Measurements from ENCODE around the gene NME9. TPM values are rescaled to one million over a fixed set of nuclear protein-coding genes. Genes with fewer than 3 reads are reported as not detected.

The NME9 gene
- total RNA-seq, 4 donors from 2014 or later, result 0.38 TPM; not detected in 3

DNA sequence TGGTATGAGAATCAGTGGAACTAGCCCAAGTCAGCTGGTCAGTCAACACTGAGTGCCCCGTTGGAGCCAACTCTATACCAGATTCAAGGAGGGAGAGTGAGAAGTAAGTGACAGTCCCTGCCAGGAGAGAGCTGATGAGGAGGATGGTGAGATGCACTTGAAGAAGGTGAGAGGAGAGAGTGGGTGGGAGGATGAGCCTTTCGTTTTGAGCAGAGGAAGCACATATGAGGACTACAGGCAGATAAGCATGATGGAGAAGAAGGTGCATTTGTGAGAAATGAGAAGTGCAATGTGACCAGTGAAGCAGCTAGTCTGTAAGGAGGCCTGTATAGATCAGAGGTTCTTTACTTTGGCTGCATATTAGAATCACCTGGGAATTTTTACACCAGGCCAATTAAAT lies 40.4 kb downstream of the NME9 start:
- Histone ChIP-seq H3K27me3 (no peaks in the 10 kb centered on the region), H3K9me3 (no peaks in the 10 kb centered on the region), H3K4me3 (no peak overlapping the region), H3K36me3 (peaks cover 96% of the 10 kb centered on the region), H3K27ac (no peak overlapping the region), H3K4me1 (no peaks in the 10 kb centered on the region)
- DNase-seq (ENCODE audit: low spot score in 2 of 2), result no peak
- 98% methylated on average over 2 of the region's 2 CpGs for WGBS
- TF ChIP-seq, protein P1, sequence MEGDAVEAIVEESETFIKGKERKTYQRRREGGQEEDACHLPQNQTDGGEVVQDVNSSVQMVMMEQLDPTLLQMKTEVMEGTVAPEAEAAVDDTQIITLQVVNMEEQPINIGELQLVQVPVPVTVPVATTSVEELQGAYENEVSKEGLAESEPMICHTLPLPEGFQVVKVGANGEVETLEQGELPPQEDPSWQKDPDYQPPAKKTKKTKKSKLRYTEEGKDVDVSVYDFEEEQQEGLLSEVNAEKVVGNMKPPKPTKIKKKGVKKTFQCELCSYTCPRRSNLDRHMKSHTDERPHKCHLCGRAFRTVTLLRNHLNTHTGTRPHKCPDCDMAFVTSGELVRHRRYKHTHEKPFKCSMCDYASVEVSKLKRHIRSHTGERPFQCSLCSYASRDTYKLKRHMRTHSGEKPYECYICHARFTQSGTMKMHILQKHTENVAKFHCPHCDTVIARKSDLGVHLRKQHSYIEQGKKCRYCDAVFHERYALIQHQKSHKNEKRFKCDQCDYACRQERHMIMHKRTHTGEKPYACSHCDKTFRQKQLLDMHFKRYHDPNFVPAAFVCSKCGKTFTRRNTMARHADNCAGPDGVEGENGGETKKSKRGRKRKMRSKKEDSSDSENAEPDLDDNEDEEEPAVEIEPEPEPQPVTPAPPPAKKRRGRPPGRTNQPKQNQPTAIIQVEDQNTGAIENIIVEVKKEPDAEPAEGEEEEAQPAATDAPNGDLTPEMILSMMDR (IDR thresholded peaks at IDR 0.05), result no peak
- TF ChIP-seq EP300 (IDR thresholded peaks at IDR 0.05), result no peak
- TF ChIP-seq POLR2AphosphoS5 (IDR thresholded peaks at IDR 0.05), result no peak
- TF ChIP-seq POLR2A (IDR thresholded peaks at IDR 0.05), result no peak

GRCh38 chr3:138284957-138285477 lies 44.6 kb downstream of the NME9 start:
- TF ChIP-seq POLR2AphosphoS5 (IDR thresholded peaks at IDR 0.05), result no peak
- no peak for TF ChIP-seq EP300 (IDR thresholded peaks at IDR 0.05)
- TF ChIP-seq, protein P1 (IDR thresholded peaks at IDR 0.05), result no peak
- TF ChIP-seq POLR2A (IDR thresholded peaks at IDR 0.05), result no peak
- WGBS, result 94% methylated on average over 2 of the region's 2 CpGs
- peaks cover 60% of the 10 kb centered on the region for H3K36me3 ChIP-seq

DNA sequence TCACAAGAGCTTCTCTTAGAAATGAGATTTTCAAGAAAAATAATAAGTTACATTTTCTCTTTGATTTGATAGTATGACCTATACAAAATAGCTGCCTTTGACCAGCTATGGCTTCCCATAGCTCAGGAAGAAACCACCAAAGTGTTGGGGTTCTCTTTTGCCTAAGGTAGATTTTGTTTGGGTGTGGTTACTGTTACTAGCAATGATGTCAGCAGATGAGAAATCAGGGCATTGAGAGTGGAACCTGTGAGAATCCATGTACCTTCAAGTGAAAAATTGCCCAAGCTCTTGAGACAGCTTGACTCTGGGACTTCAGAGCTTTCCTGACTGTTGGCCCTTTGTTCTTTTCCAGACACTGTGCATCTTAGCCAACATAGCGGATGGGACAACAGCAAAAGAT lies 45.6 kb downstream of the NME9 start:
- TF ChIP-seq POLR2AphosphoS5 (IDR thresholded peaks at IDR 0.05) (no peak), POLR2A (IDR thresholded peaks at IDR 0.05) (no peak), EP300 (IDR thresholded peaks at IDR 0.05) (no peak)
- TF ChIP-seq, protein P1 (IDR thresholded peaks at IDR 0.05), result no peak
- Histone ChIP-seq H3K4me3 (no peak overlapping the region), H3K27ac (no peak overlapping the region), H3K36me3 (peaks cover 50% of the 10 kb centered on the region), H3K4me1 (peaks cover 20% of the 10 kb centered on the region), H3K27me3 (no peaks in the 10 kb centered on the region), H3K9me3 (no peaks in the 10 kb centered on the region)
- no peak for DNase-seq (ENCODE audit: low spot score in 2 of 2)
- WGBS, result 100% methylated on average over 1 of the region's 1 CpG

More at GRCh38 chr3:138284957-138285477, 44.6 kb downstream of the NME9 start:
- Histone ChIP-seq H3K4me3 (no peak overlapping the region), H3K9me3 (no peaks in the 10 kb centered on the region), H3K27me3 (no peaks in the 10 kb centered on the region), H3K4me1 (peaks cover 20% of the 10 kb centered on the region), H3K27ac (no peak overlapping the region)
- no peak for DNase-seq (ENCODE audit: low spot score in 2 of 2)

- H3K9me3 ChIP-seq, result no peaks in the 10 kb centered on the region
- DNase-seq (ENCODE audit: low spot score in 2 of 2), result no peak
These were observed 46.8 kb downstream of the NME9 start for GRCh38 chr3:138282836-138283235.

GRCh38 chr3:138281561-138281960 lies 48.1 kb downstream of the NME9 start:
- TF ChIP-seq EP300 (IDR thresholded peaks at IDR 0.05) (no peak), POLR2AphosphoS5 (IDR thresholded peaks at IDR 0.05) (no peak), POLR2A (IDR thresholded peaks at IDR 0.05) (no peak)
- TF ChIP-seq, protein P1 (IDR thresholded peaks at IDR 0.05), result no peak
- Histone ChIP-seq H3K4me1 (peaks cover 20% of the 10 kb centered on the region), H3K4me3 (no peak overlapping the region), H3K27ac (peak overlapping the region; percentile 50), H3K27me3 (no peaks in the 10 kb centered on the region), H3K36me3 (peaks cover 35% of the 10 kb centered on the region), H3K9me3 (no peaks in the 10 kb centered on the region)
- 62% methylated on average over 3 of the region's 3 CpGs for WGBS
- DNase-seq (ENCODE audit: low spot score in 2 of 2), result no peak

More at GRCh38 chr3:138282836-138283235, 46.8 kb downstream of the NME9 start:
- Histone ChIP-seq H3K36me3 (peaks cover 42% of the 10 kb centered on the region), H3K4me3 (no peak overlapping the region), H3K27me3 (no peaks in the 10 kb centered on the region), H3K27ac (peak overlapping the region; percentile 30), H3K4me1 (peaks cover 20% of the 10 kb centered on the region)
- 84% methylated on average over 2 of the region's 2 CpGs for WGBS
- no peak for TF ChIP-seq EP300 (IDR thresholded peaks at IDR 0.05)
- TF ChIP-seq, protein P1 (IDR thresholded peaks at IDR 0.05), result no peak
- no peak for TF ChIP-seq POLR2AphosphoS5 (IDR thresholded peaks at IDR 0.05)
- TF ChIP-seq POLR2A (IDR thresholded peaks at IDR 0.05), result no peak

Measured in suprapubic skin (tissue), 4 donors.